SKM-1 (cell line): ENCODE results near the gene MICA.
"Not testable (repeated sequence)": the region's sequence is repeated elsewhere in the genome, so short reads cannot be mapped to it uniquely, and the experiment has no call there.

Experiments used
- DNase-seq: peaks from one replicate; lab custom pipeline; 2025; ENCODE audit not compliant: unreplicated experiment; lab: John Stamatoyannopoulos, UW

The MICA gene

GRCh38 chr6:31403283-31404060 lies at the start of gene MICA:
TSS of gene MICA (plus strand) at chr6:31403595. CDS start at chr6:31403633, 38 bp downstream.
- no peak for DNase-seq

- no peak for DNase-seq
These were observed 49.1 kb upstream of the MICA start for GRCh38 chr6:31354158-31354863.

GRCh38 chr6:31354864-31355582 lies 48.4 kb upstream of the MICA start:
- DNase-seq: no peak

GRCh38 chr6:31355583-31355948 lies 47.8 kb upstream of the MICA start:
- no peak for DNase-seq

- DNase-seq: no peak
These were observed 47.0 kb upstream of the MICA start for GRCh38 chr6:31356216-31356945.

GRCh38 chr6:31356946-31357466 lies 46.4 kb upstream of the MICA start, which contains the start of gene HLA-B:
TSS of gene HLA-B (minus strand) at chr6:31357179. CDS start at chr6:31357158, 21 bp downstream.
- DNase-seq: peak; percentile 74

- no peak for DNase-seq
These were observed 45.5 kb upstream of the MICA start for GRCh38 chr6:31357886-31358285.

- no peak for DNase-seq
These were observed 45.1 kb upstream of the MICA start for GRCh38 chr6:31358302-31358701.

- no peak for DNase-seq
These were observed 43.8 kb upstream of the MICA start for GRCh38 chr6:31359581-31359980.

- no peak for DNase-seq
These were observed 40.6 kb upstream of the MICA start for GRCh38 chr6:31362751-31363150.

- no peak for DNase-seq
These were observed 39.6 kb upstream of the MICA start for GRCh38 chr6:31363811-31364210.

- DNase-seq: no peak
These were observed 37.5 kb upstream of the MICA start for GRCh38 chr6:31365864-31366263.

GRCh38 chr6:31366693-31367470 lies 36.5 kb upstream of the MICA start:
- DNase-seq: peak; percentile 83

GRCh38 chr6:31368461-31368860 lies 34.9 kb upstream of the MICA start:
- no peak for DNase-seq

GRCh38 chr6:31374118-31374517 lies 29.3 kb upstream of the MICA start:
- not testable (repeated sequence) for DNase-seq

GRCh38 chr6:31375699-31376098 lies 27.7 kb upstream of the MICA start:
- no peak for DNase-seq

GRCh38 chr6:31377029-31377428 lies 26.4 kb upstream of the MICA start:
- no peak for DNase-seq

GRCh38 chr6:31378062-31378720 lies 25.2 kb upstream of the MICA start:
- no peak for DNase-seq

GRCh38 chr6:31378721-31379103 lies 24.7 kb upstream of the MICA start:
- DNase-seq: no peak

GRCh38 chr6:31379850-31380249 lies 23.5 kb upstream of the MICA start:
- DNase-seq: no peak
